MV-4-11 (cell line): ENCODE results near the gene CLEC16A.
"Not testable (repeated sequence)": the region's sequence is repeated elsewhere in the genome, so short reads cannot be mapped to it uniquely, and the experiment has no call there.

Experiments used
- DNase-seq: peaks from one replicate; lab custom pipeline; 2025; lab: John Stamatoyannopoulos, UW

CLEC16A gene

DNA sequence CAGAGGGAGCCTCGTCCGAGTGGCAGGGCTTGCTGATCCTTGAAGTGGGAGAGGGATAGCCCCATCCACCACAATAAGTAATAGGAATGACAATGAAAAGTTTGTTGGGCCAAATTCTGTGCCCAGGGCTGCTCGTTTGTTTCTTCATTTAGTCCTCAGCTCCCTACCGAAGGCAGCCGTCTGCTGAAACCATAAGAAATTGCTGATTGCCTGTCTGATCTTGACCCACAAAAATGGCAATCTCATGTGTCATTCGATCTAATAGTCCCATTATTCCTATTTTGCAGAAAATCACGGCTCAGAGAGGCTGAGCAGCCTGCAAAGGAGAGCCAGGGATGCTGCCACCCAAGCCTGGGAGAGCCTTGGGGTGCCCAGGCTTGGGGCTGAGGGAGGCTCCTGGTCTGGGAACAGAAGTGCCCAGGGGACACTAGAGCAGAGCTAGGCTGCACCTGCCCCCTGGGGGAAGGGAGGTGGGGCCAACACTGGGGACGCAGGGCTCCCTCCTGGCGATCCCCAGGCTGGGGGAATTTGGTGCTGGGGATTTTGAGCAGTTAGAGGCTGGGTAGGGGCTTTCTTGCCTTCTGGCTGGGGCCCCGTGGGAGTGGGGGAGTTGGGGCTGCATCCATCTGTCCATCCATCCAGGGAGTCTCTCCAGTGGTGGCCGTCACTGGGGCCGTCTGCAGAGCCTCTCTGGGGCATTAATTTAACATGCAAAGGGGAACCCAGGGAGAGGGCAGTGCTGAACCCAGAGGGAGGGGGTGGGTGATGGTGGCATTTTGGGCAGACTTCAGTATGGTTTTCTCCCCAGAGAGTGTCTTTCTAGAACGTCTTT, 258.1 kb downstream of the CLEC16A start:
- DNase-seq: no peak

DNA sequence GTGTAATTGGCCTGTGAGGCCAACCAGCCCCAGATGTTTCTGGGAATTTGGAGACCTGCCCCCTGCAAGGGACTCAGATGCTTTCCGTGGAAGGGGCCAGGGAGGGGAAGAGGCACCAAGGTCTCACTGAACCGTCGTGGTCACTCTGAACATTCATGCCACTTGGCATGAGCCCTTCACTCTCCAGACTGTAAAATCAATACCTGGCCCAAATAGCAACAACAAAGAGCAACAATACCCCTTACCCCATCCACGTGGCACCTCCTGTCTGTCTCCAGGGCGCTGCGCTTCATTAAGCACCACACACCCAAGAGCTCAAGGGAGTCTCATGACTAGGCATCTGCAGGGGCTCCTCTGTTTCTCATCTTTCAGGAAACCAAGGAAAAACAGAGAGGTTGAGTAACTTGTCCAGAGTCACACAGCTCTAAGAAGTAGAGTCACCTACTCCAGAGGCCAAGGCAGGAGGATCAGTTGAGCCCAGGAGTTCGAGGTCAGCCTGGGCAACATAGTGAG, 258.8 kb downstream of the CLEC16A start:
- no peak for DNase-seq

DNA sequence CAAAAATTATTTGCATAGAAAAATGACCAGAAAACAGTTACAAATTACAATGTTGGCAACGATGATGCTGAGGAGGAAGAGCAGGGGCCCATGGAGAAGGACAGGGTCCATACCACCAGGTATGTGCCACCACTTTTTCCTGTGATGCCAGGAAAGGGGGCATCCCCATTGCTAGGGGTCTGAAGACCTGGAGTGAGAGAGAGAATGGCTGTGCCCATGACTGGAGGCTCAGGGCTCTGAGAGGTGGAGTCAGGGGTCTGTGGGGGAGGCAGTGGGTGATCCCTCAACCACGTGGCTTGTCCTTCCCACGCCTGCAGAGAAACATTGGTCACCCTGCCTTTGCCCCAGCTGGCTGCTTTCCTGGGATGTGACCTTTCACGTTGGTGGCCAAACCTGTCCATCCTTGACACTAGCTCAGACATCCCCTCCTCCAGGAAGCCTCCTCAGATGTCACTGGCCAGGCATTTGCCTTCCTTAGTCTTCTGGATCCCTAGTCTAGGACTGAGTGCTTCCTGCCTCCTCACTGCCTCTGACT, 260.2 kb downstream of the CLEC16A start:
- no peak for DNase-seq

- DNase-seq: no peak
These were observed 260.8 kb downstream of the CLEC16A start for GRCh38 chr16:11205065-11205699.

DNA sequence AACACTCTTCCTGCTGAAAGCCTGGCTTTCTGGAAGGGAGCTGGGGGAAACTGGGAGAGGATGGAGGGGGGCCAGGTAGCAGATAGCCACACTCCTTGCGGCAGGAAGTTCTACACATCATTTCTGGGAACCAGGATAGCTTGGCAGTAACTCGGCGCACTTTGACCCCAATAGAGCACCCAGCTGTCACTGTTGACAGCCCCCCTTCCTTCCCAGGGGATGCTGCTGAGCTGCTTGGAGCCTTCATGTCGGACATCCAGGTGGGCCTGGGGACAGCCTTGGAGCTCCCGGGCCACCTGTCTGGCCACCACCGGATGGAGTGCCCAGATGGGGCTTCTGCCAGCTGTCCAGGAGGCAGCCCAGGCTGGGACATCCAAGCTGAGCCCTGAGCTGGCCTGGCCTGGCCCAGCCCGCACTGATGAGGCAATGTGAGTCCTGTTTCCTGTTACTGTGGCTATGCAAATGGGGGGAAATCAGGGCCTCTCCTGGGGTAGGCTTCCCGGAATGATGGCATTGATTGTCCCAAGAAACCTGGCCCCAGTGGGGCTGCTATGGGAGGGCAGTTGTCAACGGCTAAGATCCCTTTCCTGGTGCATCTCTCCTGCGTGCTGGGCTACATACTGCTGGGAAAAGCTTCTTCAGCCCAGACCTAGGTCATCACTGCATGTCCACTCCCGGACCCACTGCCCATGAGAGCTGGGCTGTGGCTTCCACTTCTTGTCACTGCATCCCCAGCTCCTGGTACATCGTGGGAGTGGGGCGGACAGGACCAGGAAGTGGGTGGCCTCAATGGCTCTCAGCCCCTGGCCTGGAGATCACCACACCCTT, 261.6 kb downstream of the CLEC16A start:
- DNase-seq: peak; percentile 68

GRCh38 chr16:11207646-11208045, 263.3 kb downstream of the CLEC16A start:
- no peak for DNase-seq

GRCh38 chr16:11208916-11209665, 264.7 kb downstream of the CLEC16A start:
- DNase-seq: peak; percentile 84

- no peak for DNase-seq
These were observed 265.9 kb downstream of the CLEC16A start for GRCh38 chr16:11210260-11210659.

- DNase-seq: no peak
These were observed 267.0 kb downstream of the CLEC16A start for GRCh38 chr16:11211061-11211976.

GRCh38 chr16:11211977-11212797, 267.8 kb downstream of the CLEC16A start:
- DNase-seq: no peak

- no peak for DNase-seq
These were observed 268.4 kb downstream of the CLEC16A start for GRCh38 chr16:11212798-11213196.

GRCh38 chr16:11213373-11213772, 269.0 kb downstream of the CLEC16A start:
- no peak for DNase-seq

- DNase-seq: no peak
These were observed 269.4 kb downstream of the CLEC16A start for GRCh38 chr16:11213799-11214198.

DNA sequence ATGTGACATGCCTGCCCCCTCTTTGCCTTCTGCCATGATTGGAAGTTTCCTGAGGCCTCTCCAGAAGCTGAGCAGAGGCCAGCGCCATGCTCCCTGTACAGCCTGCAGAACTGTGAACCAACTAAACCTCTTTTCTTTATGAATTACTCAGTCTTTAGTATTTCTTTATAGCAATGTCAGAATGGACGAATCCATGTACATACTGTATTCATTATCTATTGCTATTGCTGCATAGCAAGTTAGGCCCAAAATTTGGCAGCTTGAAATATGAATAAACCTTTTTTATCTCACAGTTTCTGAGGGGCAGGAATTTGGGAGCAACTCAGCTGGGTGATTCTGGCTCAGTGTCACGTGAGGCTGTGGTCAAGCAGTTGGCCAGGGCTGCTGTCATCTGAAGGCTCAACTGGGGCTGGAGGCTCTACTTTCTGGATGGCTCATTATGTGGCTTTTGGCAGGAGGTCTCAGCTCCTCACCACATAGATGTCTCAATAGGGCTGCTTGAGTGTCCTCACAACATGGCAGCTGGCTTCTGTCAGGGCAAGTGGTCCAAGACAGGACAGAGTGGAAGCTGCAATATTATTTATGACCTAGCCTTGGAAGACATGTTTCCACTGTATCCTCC, 271.7 kb downstream of the CLEC16A start:
- peak; percentile 55 for DNase-seq

DNA sequence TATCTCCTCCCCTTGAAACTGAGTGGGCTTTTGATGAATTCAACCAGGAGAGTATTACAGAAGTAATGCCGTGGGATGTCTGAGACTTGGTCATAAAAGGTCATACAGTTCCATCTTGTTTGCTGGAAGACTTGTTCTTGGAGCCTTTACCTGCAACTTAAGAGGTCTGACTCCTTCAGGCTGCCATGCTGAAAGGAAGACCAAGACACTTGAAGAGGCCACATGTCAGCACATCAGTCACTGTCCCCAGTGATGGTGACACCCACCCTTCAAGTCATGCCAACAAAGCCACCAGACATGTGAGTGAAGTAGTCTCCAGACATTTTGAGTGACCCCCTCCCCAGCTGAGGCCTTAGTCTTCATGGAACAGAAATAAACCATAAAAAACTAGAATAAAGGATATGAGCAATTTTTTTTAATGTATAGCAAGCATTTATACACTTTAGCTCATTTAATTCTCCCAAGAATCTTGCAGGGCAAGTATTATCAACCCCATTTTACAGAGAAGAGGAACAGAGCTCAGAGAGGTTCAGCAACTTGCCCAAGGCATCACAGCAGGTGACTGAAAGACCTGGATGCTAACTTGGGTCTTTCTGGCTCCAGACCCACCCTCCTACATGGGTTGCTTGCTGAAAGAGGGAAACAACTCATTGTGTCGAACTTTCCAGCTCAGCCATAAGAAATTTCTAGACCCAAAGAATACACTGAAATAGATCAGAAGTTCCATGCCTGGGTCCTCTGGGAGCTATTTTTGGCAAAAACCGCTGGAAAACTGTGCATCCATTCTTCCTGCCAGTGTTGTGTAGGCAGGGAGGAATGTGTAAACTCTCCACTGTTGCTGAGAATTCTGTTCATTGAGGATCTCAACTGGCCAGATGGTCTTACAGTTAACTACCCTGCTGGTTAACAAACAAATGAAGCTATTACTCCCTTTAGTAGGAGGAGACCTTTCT, 273.6 kb downstream of the CLEC16A start:
- no peak for DNase-seq

- no peak for DNase-seq
These were observed 274.2 kb downstream of the CLEC16A start for GRCh38 chr16:11218604-11218962.

DNA sequence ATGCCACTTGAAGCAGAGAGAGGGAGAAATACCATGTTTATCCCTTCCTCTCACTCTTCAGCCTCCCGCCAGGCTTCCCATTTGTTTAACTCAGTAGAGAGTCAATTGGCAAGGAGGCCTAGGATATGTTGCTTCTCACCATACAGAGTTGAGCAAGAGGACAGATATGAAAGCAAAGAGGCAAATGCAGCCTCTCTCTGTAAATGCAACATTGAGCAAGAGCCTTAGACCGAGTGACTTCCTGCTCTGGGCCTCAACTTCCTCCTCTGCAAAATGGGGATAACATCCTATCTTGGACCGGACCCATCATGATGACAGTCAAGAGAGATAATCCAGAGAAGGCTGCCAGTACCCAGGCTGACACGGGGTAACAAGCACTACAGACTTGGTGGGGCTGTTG, 274.8 kb downstream of the CLEC16A start:
- DNase-seq: peak; percentile 88

DNA sequence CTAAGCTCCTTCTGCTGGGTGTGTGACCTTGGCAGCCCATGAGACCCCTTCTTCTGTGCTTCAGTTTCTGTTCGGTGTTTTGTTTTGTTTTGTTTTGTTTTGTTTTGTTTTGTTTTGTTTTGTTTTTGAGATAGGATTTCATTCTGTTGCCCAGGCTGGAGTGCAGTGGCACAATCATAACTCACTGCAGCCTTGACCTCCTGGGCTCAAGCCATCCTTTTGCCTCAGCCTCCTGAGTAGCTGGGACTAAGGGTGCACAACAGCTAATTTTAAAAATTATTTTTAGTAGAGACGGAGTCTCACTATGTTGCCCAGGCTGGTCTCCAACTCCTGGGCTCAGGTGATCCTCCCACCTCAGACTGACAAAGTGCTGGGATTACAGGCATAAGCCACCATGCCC, 276.1 kb downstream of the CLEC16A start:
- not testable (repeated sequence) for DNase-seq
